Activated T-cell treated with anti-CD3 and anti-CD28 coated beads for 24 hours (primary cell): Measurements from ENCODE around the gene KIF5C.
"Not testable (repeated sequence)": the region's sequence is repeated elsewhere in the genome, so short reads cannot be mapped to it uniquely, and the experiment has no call there.

Experiments used
- DNase-seq: peaks from one replicate; pipeline ENCODE4 v3.0.0-alpha.2; 2020; ENCODE audit warnings: low read depth

Gene KIF5C

GRCh38 chr2:148966438-148966758 is 91.4 kb downstream of the KIF5C start:
- no peak for DNase-seq

- no peak for DNase-seq
Measured at GRCh38 chr2:148967056-148967455, 92.0 kb downstream of the KIF5C start.

GRCh38 chr2:148967578-148967977 is 92.6 kb downstream of the KIF5C start:
- DNase-seq: no peak

GRCh38 chr2:148968301-148968700 is 93.3 kb downstream of the KIF5C start:
- no peak for DNase-seq

- DNase-seq: no peak
Measured at GRCh38 chr2:148968776-148969319, 93.8 kb downstream of the KIF5C start.

GRCh38 chr2:148969659-148970061 is 94.6 kb downstream of the KIF5C start:
- DNase-seq: no peak

- DNase-seq: no peak
Measured at GRCh38 chr2:148970385-148970784, 95.4 kb downstream of the KIF5C start.

- no peak for DNase-seq
Measured at GRCh38 chr2:148971547-148971946, 96.5 kb downstream of the KIF5C start.

- DNase-seq: no peak
Measured at GRCh38 chr2:148974095-148974494, 99.1 kb downstream of the KIF5C start.

GRCh38 chr2:148978026-148978685 is 103.1 kb downstream of the KIF5C start:
- no peak for DNase-seq

GRCh38 chr2:148978706-148979105 is 103.7 kb downstream of the KIF5C start:
- no peak for DNase-seq

GRCh38 chr2:148979164-148979918 is 104.3 kb downstream of the KIF5C start:
- no peak for DNase-seq

- DNase-seq: no peak
Measured at GRCh38 chr2:148979919-148980277, 104.9 kb downstream of the KIF5C start.

GRCh38 chr2:148980496-148980895 is 105.5 kb downstream of the KIF5C start:
- not testable (repeated sequence) for DNase-seq

GRCh38 chr2:148981324-148981723 is 106.3 kb downstream of the KIF5C start:
- no peak for DNase-seq

GRCh38 chr2:148981781-148982180 is 106.8 kb downstream of the KIF5C start:
- no peak for DNase-seq

GRCh38 chr2:148982282-148982681 is 107.3 kb downstream of the KIF5C start:
- DNase-seq: no peak

GRCh38 chr2:148983896-148984295 is 108.9 kb downstream of the KIF5C start:
- no peak for DNase-seq

- no peak for DNase-seq
Measured at GRCh38 chr2:148984449-148984848, 109.4 kb downstream of the KIF5C start.

GRCh38 chr2:148987286-148987685 is 112.3 kb downstream of the KIF5C start:
- DNase-seq: no peak

- DNase-seq: no peak
Measured at GRCh38 chr2:148988337-148988736, 113.3 kb downstream of the KIF5C start.

GRCh38 chr2:148989882-148990493 is 115.0 kb downstream of the KIF5C start:
- DNase-seq: peak; percentile 41

- no peak for DNase-seq
Measured at GRCh38 chr2:148990968-148991367, 115.9 kb downstream of the KIF5C start.
